ENCODE measurements around the gene AGPAT2.

Gene AGPAT2

DNA sequence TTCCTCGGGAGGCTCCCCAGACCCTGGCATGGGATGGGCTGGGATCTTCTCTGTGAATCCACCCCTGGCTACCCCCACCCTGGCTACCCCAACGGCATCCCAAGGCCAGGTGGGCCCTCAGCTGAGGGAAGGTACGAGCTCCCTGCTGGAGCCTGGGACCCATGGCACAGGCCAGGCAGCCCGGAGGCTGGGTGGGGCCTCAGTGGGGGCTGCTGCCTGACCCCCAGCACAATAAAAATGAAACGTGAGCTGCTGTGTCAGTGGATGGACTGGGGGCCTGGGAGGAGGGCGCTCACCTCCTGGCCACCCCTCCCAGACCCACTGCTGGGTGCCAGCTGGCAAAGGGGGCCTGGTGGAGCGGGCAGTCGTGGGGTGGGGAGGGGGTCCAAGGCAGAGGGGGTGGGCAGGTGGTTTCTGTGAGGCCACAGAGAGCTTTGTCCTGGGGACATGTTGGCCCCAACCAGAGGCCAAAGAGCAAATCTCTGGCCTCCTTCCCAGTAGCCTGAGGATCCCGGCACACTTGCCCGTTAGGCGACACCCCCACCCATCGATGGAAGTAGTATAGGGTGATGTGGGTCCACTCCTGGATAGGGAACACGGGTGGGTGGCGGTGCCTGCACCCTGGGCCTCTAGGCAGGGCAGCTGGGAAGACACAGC lies 14.7 kb downstream of the AGPAT2 start:
- DNase-seq: no peak

DNA sequence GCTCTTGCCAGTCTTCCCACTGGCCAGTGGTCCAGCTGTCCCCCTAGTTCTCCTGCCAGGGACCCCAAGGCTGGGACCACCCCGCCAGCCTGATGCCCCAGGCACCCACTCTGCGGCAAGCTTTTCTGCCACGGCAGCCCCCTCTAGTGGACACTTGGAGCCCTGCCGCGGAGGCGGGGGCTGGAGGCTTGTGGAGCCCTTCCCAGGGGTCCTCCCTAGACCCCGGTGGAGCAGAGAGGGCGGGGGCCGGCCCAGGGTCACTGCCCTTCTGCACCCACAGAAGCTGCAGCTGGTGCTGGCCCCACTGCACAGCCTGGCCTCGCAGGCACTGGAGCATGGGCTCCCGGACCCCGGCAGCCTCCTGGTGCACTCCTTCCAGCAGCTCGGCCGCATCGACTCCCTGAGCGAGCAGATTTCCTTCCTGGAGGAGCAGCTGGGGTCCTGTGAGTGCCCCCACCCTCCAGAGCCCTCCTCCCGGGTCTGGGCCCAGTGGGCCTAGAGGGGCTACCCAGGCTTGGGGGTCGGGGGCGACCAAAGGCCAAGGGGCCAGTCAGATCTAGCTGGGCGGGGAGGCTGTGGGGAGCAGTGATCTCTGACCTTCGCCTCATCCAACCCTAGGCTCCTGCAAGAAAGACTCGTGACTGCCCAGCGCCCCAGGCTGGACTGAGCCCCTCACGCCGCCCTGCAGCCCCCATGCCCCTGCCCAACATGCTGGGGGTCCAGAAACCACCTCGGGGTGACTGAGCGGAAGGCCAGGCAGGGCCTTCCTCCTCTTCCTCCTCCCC lies 15.4 kb downstream of the AGPAT2 start:
- no peak for DNase-seq

DNA sequence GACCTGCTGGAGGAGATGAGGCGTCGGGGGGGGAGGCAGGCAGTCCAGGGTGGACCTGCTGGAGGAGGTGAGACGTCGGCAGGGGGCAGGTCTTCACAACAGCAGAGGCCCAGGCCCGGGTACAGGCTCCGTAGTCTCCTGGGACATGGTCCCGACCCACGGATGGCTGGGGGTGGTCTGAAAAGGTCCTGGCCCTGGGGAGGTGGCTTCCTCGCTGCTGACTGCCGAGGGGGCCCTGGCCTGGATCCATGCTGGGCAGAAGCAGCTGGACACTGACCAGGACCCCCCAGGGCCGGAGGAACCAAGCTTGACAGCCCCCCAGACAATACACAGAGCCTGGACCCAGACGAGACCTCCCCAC lies 16.0 kb downstream of the AGPAT2 start:
- DNase-seq: no peak

DNA sequence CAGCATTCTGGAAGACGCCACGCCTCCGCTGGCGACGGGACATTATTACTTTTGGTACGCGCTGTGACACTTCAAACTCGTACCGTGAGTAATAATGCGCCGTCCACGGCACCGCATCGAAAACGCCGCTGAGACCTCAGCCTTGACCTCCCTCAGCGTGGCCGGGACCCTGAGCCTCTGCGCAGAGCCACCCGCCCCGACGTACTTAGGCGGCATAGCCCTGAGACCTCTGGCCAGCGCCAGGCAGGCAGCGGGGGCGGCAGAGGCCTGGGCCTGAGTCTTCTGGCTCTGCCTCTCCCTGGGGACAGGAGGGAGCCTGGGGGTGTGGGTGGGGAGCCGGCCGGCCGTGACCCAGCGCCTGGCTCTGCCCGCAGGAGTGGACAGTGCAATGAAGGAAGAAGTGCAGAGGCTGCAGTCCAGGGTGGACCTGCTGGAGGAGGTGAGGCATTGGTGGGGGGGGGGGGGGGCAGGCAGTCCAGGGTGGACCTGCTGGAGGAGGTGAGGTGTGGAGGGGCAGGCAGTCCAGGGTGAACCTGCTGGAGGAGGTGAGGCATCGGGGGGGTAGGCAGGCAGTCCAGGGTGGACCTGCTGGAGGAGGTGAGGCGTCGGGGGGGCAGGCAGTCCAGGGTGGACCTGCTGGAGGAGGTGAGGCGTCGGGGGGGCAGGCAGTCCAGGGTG lies 16.5 kb downstream of the AGPAT2 start:
- no peak for DNase-seq

DNA sequence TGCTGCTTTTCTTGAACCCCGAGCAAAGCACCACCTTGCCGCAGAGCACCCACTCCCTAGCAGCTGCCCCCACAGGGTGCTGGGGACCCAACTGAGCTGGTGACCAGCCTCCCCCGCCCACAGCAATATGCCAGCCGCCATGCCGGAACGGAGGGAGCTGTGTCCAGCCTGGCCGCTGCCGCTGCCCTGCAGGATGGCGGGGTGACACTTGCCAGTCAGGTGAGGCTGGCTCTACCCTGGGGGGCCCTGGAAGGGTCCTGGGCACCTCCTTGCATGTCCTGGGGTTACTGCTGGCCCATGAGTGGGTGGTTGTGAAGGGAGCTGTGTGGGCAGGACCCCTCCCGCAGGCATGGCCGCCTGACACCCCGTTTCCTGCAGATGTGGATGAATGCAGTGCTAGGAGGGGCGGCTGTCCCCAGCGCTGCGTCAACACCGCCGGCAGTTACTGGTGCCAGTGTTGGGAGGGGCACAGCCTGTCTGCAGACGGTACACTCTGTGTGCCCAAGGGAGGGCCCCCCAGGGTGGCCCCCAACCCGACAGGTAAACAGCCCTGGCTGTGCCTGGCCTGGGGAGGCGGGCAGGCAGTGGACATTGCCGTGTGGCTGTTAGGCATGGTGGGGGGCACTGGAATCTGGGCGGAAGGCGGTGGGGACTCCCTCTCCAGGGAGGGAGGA lies 17.3 kb downstream of the AGPAT2 start:
- DNase-seq: no peak

DNA sequence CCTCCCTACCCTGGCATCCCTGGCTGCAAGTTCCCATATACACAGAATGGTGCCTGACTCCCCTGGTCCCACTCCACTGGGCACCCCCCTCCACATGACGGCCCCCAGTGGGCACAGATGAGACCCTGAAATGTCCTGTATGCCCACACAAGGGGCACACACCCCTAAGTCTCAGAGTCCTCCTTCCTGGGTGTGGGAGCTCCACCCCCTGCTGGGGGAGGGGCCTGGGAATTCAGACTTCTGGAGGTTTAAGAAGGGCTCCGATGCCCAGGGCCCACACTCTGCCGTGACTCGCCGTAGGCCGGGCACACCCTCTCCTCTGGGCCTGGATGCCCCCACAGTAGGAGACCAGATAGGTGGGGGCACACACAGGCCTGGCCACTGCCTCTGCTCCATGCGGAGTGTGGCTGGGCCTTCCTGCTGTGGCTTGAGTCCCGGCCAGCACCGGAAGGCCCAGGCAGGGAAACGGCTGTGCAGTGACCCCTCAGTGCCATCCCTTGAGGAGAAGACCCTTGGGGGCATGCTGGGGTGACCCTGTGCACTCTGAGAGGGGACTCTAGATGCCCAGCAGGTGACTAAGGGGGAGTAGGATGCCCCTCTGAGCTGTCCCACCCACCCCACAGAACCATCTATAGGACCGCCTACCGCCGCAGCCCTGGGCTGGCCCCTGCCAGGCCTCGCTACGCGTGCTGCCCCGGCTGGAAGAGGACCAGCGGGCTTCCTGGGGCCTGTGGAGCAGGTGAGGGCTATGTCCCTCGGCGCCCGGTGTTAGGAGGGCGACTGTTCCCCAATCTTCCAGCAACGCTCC lies 18.1 kb downstream of the AGPAT2 start:
- DNase-seq: no peak

DNA sequence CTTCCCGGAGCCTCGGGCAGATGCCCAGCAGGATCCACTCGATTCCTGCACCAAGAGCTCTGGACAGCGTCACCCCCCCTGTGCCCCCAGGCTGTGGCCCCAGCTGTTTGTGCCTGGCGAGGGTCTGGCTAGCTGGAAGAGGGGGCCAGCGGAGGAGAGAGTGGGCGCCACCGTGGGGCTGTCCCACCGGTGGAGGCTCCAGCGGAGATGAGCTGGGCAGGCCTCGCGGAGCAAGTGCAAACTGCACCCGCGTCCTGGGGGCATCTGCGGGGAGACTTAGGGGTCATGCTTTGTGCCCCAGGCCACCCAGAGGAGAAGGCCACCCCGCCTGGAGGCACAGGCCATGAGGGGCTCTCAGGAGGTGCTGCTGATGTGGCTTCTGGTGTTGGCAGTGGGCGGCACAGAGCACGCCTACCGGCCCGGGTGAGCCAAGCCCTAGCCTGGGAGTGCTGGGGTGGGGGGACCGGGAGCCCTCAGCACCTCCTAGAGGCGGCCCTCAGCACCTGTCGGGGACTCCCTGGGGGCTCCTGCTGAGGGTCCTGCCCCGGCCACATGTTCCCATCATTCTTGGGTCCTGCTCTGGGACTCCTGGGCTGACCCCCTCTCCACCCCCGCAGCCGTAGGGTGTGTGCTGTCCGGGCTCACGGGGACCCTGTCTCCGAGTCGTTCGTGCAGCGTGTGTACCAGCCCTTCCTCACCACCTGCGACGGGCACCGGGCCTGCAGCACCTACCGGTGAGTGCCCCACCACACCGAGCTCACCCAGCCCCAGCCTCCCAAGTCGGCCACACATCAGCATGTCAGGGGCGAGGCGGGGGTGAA lies 19.1 kb downstream of the AGPAT2 start:
- no peak for DNase-seq

DNA sequence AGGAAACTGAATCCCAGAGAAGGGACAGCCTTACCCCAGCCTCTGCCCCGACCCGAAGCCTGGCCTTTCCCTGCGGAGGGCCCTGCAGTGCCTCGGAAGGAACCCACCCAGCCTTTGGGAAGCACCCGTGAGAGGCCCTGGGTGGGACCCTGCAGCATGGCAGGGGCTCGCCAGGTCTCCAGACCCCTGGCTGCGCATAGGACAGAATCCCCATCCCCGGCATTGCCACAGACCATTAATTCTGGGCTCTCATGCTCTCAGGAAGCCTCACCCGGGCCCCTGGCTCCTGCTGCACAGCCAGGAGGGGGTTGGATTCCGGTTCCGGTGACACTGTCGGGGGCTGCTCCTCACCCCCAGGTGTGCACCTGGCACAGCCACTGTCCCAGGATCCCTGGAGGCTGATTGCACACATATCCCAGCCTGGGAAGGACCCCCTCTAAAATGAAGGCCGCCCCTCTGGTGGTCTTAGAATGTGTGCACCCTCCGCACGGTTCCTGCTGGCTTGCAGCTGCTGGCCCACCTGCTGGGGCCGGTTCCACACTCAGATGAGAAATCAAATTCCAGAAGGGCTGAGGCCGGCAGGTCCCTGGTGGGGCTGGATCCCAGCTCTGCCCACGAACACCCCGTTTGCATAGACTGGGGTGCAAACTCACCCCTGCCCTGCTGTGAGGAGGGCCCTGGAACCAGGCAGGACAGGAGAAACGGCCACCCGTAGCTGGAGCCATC lies 19.9 kb downstream of the AGPAT2 start:
- DNase-seq: no peak

DNA sequence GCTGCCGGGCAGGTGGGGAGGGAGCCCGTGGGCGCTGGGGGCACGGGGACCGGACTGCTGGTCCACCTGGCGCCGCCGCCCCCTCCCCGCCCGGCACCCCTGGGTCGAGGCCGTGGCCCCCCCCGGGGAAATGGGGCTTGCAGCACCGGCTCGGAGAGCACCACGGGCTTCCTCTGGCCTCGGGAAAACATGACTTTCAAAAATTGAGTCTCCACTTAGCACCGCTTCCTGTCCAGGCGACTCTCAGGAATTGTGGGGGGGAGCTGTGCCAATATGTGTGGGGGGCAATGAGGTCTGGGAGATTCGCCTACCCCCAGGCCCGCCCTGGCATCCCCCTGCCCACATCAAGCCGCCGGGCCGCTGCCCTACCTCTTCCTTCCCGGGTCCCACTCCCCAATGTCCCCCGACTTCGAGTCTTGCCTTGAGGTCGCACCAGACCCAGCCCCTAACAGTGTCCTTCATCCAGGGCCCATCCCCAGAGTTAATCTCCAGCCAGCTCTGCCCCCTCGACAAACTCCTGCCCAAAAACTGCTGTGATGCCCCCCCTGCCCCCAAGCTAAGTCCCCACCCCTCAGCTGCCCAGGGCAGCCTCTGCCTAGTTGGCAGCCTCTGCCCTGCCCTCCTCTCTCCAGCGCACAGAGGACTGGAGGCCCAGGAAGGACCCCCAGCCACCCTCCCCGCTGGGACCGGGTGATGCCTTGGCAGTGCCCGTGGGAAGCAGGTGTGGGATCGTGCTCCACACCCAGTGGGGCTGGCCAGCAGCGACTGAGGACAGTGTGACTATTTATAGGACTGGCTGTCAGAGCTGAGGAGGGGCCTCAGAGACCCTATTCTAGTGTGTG lies 20.7 kb downstream of the AGPAT2 start:
- no peak for DNase-seq

DNA sequence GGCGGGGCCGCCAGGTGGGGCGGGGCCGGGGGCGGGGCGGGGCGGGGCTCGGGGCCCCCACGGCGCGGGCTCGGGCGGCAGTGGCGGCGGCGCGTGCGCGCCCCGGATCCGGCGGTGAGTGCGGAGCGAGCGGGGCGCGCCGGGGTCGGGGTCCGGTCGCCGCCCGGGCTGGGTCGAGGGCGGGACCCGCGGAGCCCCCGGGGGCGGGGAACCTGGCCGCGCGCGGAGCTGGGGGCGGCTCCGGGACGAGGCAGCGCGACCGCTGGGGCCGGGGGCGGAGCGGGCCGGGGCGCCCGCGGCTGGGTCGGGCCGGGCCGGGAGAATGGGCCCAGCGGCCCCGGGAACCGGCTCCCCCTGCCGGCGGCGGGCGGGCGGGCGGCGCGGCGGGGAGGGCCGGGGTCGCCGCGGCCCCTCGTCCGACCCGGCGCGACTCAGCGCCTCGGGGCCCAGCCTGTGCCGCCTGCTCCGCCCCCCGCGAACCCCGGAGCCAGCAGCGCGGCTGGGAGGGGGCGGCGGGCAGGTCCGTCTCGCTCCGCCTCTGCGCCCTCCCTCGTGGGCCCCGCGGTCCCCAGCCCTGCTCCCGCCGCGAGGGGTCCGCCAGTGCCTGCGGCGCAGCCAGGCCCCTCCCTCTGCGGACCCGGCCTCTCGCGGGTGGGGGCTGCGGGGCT lies 21.4 kb downstream of the AGPAT2 start:
- DNase-seq: no peak

DNA sequence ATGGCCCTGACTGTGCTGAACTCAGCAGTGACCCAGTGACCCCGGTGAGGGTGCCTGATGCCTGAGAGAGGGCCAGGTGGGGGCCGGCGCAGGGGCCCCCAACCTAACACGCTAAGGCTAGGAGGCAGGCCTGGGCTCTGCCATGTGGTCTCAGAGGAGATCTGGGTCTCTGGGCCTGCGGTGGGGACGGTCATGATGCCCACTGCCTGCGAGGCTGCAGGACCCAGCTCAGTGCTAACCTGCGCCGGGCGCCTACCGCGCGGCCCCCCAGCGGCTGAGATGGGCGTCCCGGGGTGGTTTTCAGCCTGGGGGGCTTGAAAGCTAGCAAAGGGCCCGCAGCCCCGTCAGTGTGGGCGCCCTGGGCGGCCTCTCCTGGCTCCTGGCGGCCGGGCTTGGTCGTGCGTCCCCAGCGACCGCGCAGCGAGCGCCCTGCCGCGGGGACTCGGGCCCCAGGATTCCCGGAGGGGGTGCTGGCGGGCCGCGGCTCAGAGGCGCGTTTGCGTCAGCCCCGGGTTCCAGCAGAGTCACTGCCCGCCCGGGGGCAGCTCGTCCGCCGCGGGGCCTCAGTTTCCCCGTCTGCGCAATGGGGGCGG lies 22.1 kb downstream of the AGPAT2 start:
- peak; percentile 6 for DNase-seq

DNA sequence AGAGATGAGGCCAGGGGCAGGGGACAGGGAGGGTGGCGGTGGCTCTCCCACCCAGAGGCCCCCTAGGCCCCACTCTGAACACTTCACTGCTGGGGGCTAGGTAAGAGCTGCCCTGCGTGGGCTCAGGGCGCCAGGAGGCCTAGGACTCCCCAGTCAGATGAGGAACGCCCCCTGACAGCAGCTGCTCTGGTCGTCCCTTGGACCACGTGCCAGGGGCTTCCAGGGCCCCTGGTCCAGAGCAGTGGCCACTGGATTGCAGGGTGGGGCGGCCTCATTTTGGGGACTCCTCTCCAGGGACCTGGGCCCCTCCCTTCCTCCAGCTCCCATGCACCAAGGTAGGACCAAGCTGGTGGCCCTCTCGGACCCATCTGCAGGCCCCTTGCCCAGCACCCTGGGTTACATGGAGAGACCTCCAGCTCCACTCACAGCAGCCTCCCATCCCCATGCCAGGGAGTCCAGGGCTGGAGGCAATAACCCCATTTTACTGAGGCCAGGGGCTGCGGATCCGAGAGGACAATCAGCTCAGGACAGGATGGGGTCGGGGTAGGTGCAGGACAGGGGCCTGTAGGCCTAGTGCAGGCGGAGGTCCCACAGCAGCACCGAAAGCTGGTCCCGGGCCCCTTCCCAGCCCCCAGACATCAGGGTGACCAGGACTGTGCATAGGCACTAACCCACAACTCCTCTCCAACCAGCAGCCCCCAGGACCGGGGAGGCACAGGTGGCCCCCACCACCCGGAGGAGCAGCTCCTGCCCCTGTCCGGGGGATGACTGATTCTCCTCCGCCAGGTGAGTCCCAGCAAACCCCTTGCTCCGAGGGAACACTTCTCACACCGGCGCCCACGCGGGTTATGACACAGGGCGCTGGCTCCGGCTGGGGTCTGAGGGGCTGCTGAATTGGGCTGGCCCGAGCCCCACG lies 23.0 kb downstream of the AGPAT2 start:
- DNase-seq: no peak

DNA sequence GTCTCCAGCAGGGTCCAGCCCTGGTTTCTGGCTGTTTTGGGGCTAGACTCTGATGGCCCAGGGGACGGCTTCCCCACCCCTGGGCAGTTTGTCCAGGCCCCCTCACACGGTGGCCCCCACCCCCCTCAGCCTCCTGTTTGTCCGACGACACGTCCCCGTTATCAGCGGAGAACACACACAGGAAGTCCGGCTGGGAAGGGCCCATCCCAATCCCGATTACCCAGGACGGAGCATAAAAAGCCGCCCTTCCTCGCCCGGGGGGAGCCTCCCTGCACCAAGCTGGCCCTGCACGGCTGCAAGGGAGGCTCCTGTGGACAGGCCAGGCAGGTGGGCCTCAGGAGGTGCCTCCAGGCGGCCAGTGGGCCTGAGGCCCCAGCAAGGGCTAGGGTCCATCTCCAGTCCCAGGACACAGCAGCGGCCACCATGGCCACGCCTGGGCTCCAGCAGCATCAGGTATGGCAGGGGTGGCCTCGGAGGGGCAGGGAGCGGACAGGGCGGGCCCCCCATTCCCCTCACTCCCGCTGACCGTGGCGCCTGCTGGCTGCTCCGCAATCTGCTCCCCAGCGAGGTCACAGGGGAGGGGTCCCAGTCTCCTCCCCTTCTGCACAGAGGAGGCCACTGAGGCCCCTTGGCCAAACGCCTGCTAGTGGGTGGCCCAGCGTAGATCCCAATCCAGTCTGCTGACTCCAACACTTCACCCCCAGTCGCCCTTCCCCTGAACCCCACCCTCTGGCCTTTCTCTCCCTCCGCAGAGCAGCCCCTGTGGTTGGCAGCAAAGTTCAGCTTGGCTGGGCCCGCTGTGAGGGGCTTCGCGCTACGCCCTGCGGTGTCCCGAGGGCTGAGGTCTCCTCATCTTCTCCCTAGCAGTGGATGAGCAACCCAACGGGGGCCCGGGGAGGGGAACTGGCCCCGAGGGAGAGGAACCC lies 24.3 kb downstream of the AGPAT2 start, which contains the start of gene EGFL7:
TSS of gene EGFL7 (plus strand) at position 261 of the 926 bp plus-strand sequence. CDS start 5,367 bp downstream, outside the sequence.
- no peak for DNase-seq

DNA sequence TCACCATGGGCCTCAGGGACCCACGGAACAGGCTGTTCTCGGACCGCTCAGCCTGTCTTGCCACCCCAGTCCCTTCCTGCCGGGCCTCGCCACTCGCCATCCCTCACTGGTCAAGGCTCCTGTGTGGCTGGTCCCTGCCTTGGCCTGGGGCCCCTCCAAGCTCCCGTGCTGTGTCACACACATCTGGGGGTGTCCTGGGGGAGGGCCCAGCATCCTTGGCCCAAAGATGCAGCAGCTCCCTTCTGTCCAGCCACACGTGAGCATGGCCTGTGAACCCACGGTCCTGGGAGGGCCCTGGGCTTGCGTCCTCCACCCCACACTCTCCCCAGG lies 25.0 kb downstream of the AGPAT2 start:
- no peak for DNase-seq

DNA sequence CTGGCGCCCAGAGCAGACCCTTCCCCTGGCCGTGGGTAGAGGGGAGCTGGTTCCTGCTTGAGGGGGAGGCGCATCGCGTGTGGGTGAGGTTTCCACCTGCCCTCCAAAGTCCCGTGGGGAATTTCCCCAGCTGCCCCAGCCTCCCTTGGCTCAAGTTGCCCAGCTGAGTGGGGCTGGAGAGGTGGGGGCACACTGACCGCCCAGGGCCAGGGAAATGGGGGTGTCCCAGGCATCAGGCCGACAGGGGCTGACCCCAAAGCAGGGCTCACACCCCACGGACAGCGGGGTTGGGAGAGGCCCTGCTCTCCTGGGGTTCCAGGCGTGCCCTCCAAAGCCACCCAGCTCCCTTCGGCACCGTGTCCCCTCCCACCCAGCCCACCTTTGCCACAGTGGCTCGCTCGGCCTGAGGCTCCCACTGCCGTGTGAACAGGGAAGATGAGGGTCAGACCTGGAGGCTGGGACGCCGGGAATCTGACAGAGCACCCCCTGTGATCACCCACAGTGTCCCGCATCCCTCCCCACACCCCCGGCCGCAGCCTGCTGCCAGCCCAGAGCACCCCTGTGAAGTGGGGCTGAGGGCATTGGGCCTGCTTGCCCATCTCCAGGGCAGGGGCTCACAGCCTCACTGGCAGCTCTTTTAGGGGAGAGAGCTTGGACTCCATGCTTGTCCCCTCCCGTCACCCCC lies 25.5 kb downstream of the AGPAT2 start:
- DNase-seq: no peak

DNA sequence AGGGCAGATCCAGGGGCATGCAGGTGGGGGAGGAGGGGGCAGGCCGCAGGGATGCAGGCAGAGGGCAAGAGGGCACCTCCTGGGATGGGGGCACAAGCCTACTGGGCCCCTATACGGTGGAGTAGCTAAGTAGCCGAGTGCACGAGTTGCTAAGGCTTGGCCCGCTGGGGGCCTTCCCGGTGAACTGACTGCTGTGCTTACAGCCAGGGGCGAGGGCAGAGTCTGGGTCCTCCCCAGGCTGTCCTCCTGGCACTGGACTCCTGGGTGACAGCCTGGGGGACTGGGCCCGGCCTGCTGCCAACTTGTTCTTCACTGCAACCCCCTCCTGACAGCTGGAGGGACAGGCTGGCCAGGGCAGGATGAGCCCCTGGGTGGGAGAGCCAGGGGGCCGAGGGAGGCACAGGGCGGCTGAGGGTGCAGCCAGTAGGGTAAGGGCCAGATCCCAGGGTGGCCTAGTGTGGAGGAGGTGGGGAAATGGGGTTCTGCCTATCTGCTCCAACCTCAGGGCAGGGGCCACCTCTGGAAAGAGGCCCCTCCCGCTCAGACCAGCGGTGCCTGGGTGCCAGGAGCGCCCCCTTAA lies 26.2 kb downstream of the AGPAT2 start:
- no peak for DNase-seq
